H1 (cell line): ENCODE measurements around the gene RAP1GAP. TPM values are rescaled to one million over a fixed set of nuclear protein-coding genes. Genes with fewer than 3 reads are reported as not detected.

Source experiments
- CTCF ChIA-PET: fragments of 300-600 bp; sonication (Branson Sonifier 250); formaldehyde crosslinking; loops from one replicate; lab custom pipeline; 2021; ENCODE audit not compliant: partially characterized antibody; lab: Charles Lee
- POLR2A ChIA-PET: fragments of 300-600 bp; sonication (Branson Sonifier 250); formaldehyde crosslinking; loops from one replicate; lab custom pipeline; 2021; ENCODE audit warnings: inconsistent platforms; ENCODE audit not compliant: partially characterized antibody; lab: Charles Lee
- DNase-seq, 2 experiments: peaks; one replicate each; pipeline versions ENCODE4 v3.0.0 to v3.0.0-alpha.2; 2010 to 2022; ENCODE audit warnings: low spot score in 2 of 2, low read depth in 1 of 2, mixed read lengths in 1 of 2
- FAIRE-seq: peaks from 2 replicates; lab custom pipeline; 2011; peaks lifted over from hg19 to GRCh38; lab: Jason Lieb, UNC
- H2AFZ ChIP-seq: 2 replicates; pipeline ENCODE4 v1.8.1; 2012; ENCODE audit warnings: low read length, inconsistent platforms
- H2AK5ac ChIP-seq: 2 replicates; pipeline ENCODE4 v1.6.1; 2013; ENCODE audit warnings: low read depth, low read length
- H2BK120ac ChIP-seq: replicated peaks from 2 replicates; pipeline ENCODE3; 2013; ENCODE audit warnings: low read depth, low read length, inconsistent platforms
- H2BK12ac ChIP-seq: 2 replicates; pipeline ENCODE4 v1.6.1; 2013; ENCODE audit warnings: low read depth, low read length
- H2BK15ac ChIP-seq: 2 replicates; pipeline ENCODE4 v1.6.1; 2013; ENCODE audit warnings: low read length
- H2BK20ac ChIP-seq: 2 replicates; pipeline ENCODE4 v1.6.1; 2013; ENCODE audit warnings: low read length
- H2BK5ac ChIP-seq: 2 replicates; pipeline ENCODE4 v1.6.1; 2013; ENCODE audit warnings: low read depth, low read length
- H3K14ac ChIP-seq: 2 replicates; pipeline ENCODE4 v1.6.1; 2013; ENCODE audit warnings: inconsistent platforms; ENCODE audit not compliant: insufficient read length
- H3K18ac ChIP-seq: 2 replicates; pipeline ENCODE4 v1.6.1; 2013; ENCODE audit warnings: low read length; ENCODE audit errors: extremely low read depth
- H3K23ac ChIP-seq: 2 replicates; pipeline ENCODE4 v1.6.1; 2013; ENCODE audit warnings: inconsistent platforms; ENCODE audit not compliant: insufficient read length
- H3K23me2 ChIP-seq: 2 replicates; pipeline ENCODE4 v1.6.1; 2013; ENCODE audit warnings: low read depth, low read length
- H3K27ac ChIP-seq: 2 replicates; pipeline ENCODE4 v1.6.1; 2011; ENCODE audit warnings: low read depth, low read length, inconsistent platforms
- H3K27me3 ChIP-seq, 4 experiments: replicated peaks in 1 of 4; 1 replicate in 1 of 4; 2 replicates in 3 of 4; pipeline versions ENCODE4 v1.6.1 to v1.8.1; 2011 to 2013; ENCODE audit warnings: low read length in 3 of 4, mild to moderate bottlenecking in 3 of 4, inconsistent platforms in 2 of 4, mixed read lengths in 2 of 4, moderate library complexity in 1 of 4; ENCODE audit not compliant: control insufficient read depth in 3 of 4, insufficient read depth in 3 of 4; ENCODE audit errors: extremely low read depth in 1 of 4
- H3K36me3 ChIP-seq, 4 experiments: 2 replicates each; pipeline versions ENCODE4 v1.6.1 to v1.8.1; 2011 to 2013; ENCODE audit warnings: mild to moderate bottlenecking in 4 of 4, low read length in 3 of 4, moderate library complexity in 2 of 4, control low read depth in 1 of 4, inconsistent platforms in 1 of 4; ENCODE audit not compliant: insufficient read depth in 4 of 4, control insufficient read depth in 2 of 4
- H3K4ac ChIP-seq: replicated peaks from 2 replicates; pipeline ENCODE3; 2013; ENCODE audit warnings: low read length, low read depth, mixed read lengths, inconsistent platforms; ENCODE audit not compliant: insufficient read length
- H3K4me1 ChIP-seq, 4 experiments: replicated peaks in 1 of 4; 1 replicate in 1 of 4; 2 replicates in 3 of 4; pipeline versions ENCODE4 v1.6.1 to v1.8.1; 2011 to 2013; ENCODE audit warnings: low read length in 3 of 4, inconsistent platforms in 2 of 4, mixed read lengths in 1 of 4; ENCODE audit not compliant: insufficient read depth in 4 of 4, control insufficient read depth in 3 of 4
- H3K4me2 ChIP-seq, 2 experiments: 2 replicates each; pipeline versions ENCODE4 v1.6.1 to v1.8.1; 2011 to 2013; ENCODE audit warnings: low read depth in 2 of 2, low read length in 2 of 2, control low read depth in 1 of 2, inconsistent platforms in 1 of 2, mild to moderate bottlenecking in 1 of 2; ENCODE audit not compliant: insufficient read depth in 1 of 2
- H3K4me3 ChIP-seq, 4 experiments: fragments of 200-600, 300-600 bp in 1 of 4; sonication (generic), shearing (Covaris generic), sonication (Bioruptor Twin) in 1 of 4; 2 replicates each; pipeline versions ENCODE4 v1.5.1 to v1.8.1; 2011 to 2016; ENCODE audit warnings: low read length in 4 of 4, low read depth in 3 of 4, control low read depth in 2 of 4, inconsistent platforms in 2 of 4, mild to moderate bottlenecking in 2 of 4, mixed read lengths in 1 of 4, moderate library complexity in 1 of 4; ENCODE audit not compliant: insufficient read depth in 2 of 4; ENCODE audit errors: extremely low read depth in 1 of 4
- H3K56ac ChIP-seq: replicated peaks from 2 replicates; pipeline ENCODE3; 2013; ENCODE audit warnings: low read depth, mild to moderate bottlenecking, mixed read lengths, low read length, inconsistent platforms; ENCODE audit not compliant: insufficient read length
- H3K79me1 ChIP-seq: 2 replicates; pipeline ENCODE4 v1.6.1; 2013; ENCODE audit warnings: low read depth, low read length, control low read depth
- H3K79me2 ChIP-seq, 2 experiments: 2 replicates each; pipeline versions ENCODE4 v1.6.1 to v1.8.1; 2012 to 2013; ENCODE audit warnings: low read length in 2 of 2, mild to moderate bottlenecking in 2 of 2, inconsistent platforms in 1 of 2; ENCODE audit not compliant: insufficient read depth in 2 of 2, control insufficient read depth in 1 of 2
- H3K9ac ChIP-seq, 4 experiments: replicated peaks in 1 of 4; 1 replicate in 1 of 4; 2 replicates in 3 of 4; pipeline versions ENCODE4 v1.6.1 to v1.8.1; 2011 to 2013; ENCODE audit warnings: low read depth in 3 of 4, low read length in 3 of 4, control low read depth in 2 of 4, mild to moderate bottlenecking in 2 of 4, moderate library complexity in 2 of 4, inconsistent platforms in 1 of 4; ENCODE audit errors: extremely low read depth in 1 of 4
- H3K9me3 ChIP-seq, 2 experiments: 2 replicates each; pipeline versions ENCODE4 v1.6.1 to v1.8.1; 2012 to 2013; ENCODE audit warnings: mild to moderate bottlenecking in 2 of 2, moderate library complexity in 2 of 2, control low read depth in 1 of 2, inconsistent platforms in 1 of 2, low read depth in 1 of 2, low read length in 1 of 2, mixed read lengths in 1 of 2; ENCODE audit not compliant: insufficient read depth in 2 of 2
- H4K20me1 ChIP-seq, 2 experiments: replicated peaks in 1 of 2; 2 replicates each; pipeline versions ENCODE3 to v1.8.1; 2011 to 2013; ENCODE audit warnings: inconsistent platforms in 2 of 2, low read length in 2 of 2, mild to moderate bottlenecking in 1 of 2; ENCODE audit not compliant: insufficient read depth in 2 of 2, control insufficient read depth in 1 of 2
- H4K5ac ChIP-seq: 2 replicates; pipeline ENCODE4 v1.6.1; 2013; ENCODE audit warnings: low read length, low read depth, mixed read lengths, inconsistent platforms; ENCODE audit not compliant: insufficient read length
- H4K8ac ChIP-seq: 2 replicates; pipeline ENCODE4 v1.8.0; 2013; ENCODE audit warnings: mild to moderate bottlenecking, moderate library complexity, low read length, inconsistent platforms; ENCODE audit not compliant: insufficient read depth; ENCODE audit errors: extremely low read depth
- H4K91ac ChIP-seq: replicated peaks from 2 replicates; pipeline ENCODE3; 2013; ENCODE audit warnings: low read length, mixed read lengths, inconsistent platforms; ENCODE audit not compliant: insufficient read length
- CHD2 ChIP-seq: IDR thresholded peaks from 2 replicates; pipeline ENCODE4 v1.6.1; 2012; ENCODE audit warnings: low read length, improper control_type of control experiment
- CTBP2 ChIP-seq: IDR thresholded peaks from 2 replicates; pipeline ENCODE4 v1.7.0; 2011; ENCODE audit warnings: borderline replicate concordance, mild to moderate bottlenecking, moderate library complexity, mixed read lengths, low read length; ENCODE audit not compliant: insufficient read depth, insufficient read length
- KDM1A ChIP-seq: fragments of 200-600, 300-600 bp; sonication (generic); IDR thresholded peaks from 2 replicates; pipeline ENCODE4 v1.7.1; 2016; ENCODE audit warnings: mild to moderate bottlenecking, low read length, borderline replicate concordance
- NRF1 ChIP-seq: IDR thresholded peaks from 2 replicates; pipeline ENCODE4 v1.6.1; 2011; ENCODE audit warnings: mild to moderate bottlenecking, low read depth, low read length, improper control_type of control experiment
- YY1 ChIP-seq: IDR thresholded peaks from 2 replicates; pipeline ENCODE4 v1.6.1; 2011; ENCODE audit warnings: low read depth, mild to moderate bottlenecking, low read length
- WGBS, 2 experiments: shearing (Covaris generic) in 1 of 2; methylation state at CpG; one replicate each; pipeline versions ENCODE4 v1.1.6 to v1.1.7; 2013 to 2015; ENCODE audit warnings: low lambda C conversion rate in 2 of 2, mixed read lengths in 2 of 2, inconsistent platforms in 1 of 2, low coverage in 1 of 2, missing lambda C conversion rate in 1 of 2; ENCODE audit not compliant: insufficient replicate concordance in 2 of 2, insufficient coverage in 1 of 2, insufficient read length in 1 of 2; ENCODE audit errors: extremely low coverage in 1 of 2, missing lambda C conversion rate in 1 of 2; 5-methylcytosine and 5-hydroxymethylcytosine counted together
- polyA plus RNA-seq, 7 experiments: library from polyadenylated mRNA; depleted of rRNA in 3 of 7; stranded (reverse) in 5 of 7; unstranded in 2 of 7; fragments of >200 nt in 5 of 7; fragments of 200-250 nt in 2 of 7; gene quantifications; 1 replicate in 5 of 7; 2 replicates in 1 of 7; 4 replicates in 1 of 7; pipeline versions ENCODE4 v1.2.1 to v1.2.3, GENCODE V29; 2011 to 2013; ENCODE audit warnings: missing spikeins in 2 of 7, mixed read lengths in 2 of 7
- total RNA-seq: library from RNA; stranded (reverse); fragmentation: NEBNext Ultra II Directional; extraction: Animal tissue kit (Norgen Biotek cat#: 25700); gene quantifications from 2 replicates; pipeline ENCODE4 v1.2.1, GENCODE V29; 2021

The RAP1GAP gene
- total and polyA plus RNA-seq, 2 of the 8 experiments (the other 6 are each of a cell fraction or from before 2014, with no cell fraction given): 8.4 TPM

DNA sequence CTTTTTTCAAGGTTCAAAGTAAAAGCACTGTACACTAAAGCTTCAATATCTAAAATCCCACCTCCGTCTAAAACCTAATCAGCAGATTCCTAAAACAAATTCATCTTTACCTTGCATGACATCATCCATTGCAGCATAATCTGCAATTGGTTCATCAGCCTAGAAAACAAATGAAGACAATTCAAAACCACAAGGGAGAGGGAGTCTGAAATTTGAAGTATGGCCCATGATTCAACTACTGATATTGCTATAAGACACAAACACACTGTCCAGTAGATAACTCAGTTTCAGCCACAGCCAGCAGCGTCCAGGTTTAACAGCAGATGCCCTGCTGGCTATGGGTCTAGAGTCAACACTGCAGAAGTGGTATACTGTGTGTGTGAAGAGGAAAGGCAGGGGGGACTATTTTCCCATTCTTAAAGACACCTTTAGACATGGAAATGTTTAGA lies 17.9 kb upstream of the RAP1GAP start:
- H2BK5ac ChIP-seq: no peak overlapping the region
- no peak for FAIRE-seq

More for the DNA sequence above, 17.9 kb upstream of the RAP1GAP start:
- H3K23ac ChIP-seq: no peak overlapping the region
- no peak overlapping the region for H2BK20ac ChIP-seq
- no peak overlapping the region for H4K5ac ChIP-seq
- no peak overlapping the region for H2AK5ac ChIP-seq
- peaks cover 0 to 4% of the 10 kb centered on the region in 2 experiments for H4K20me1 ChIP-seq
- no peak overlapping the region for H3K27ac ChIP-seq
- H3K56ac ChIP-seq: no peak overlapping the region
- no peaks in the 10 kb centered on the region for H3K9me3 ChIP-seq
- no peaks in the 10 kb centered on the region for H3K27me3 ChIP-seq
- no peak overlapping the region for H2BK15ac ChIP-seq
- no peaks in the 10 kb centered on the region for H3K23me2 ChIP-seq
- no peak for DNase-seq
- no peak overlapping the region for H3K9ac ChIP-seq
- peaks cover 0 to 6% (median 0%) of the 10 kb centered on the region in 4 experiments; a peak in 1 of 7 replicates for H3K4me1 ChIP-seq
- CTCF ChIA-PET: no interaction called here
- H3K4ac ChIP-seq: no peak overlapping the region
- no peaks in the 10 kb centered on the region; the same call in 1 of the 2 replicates for H3K79me1 ChIP-seq
- H3K14ac ChIP-seq: no peak overlapping the region
- H3K79me2 ChIP-seq: no peaks in the 10 kb centered on the region
- no peak overlapping the region for H3K4me3 ChIP-seq
- POLR2A ChIA-PET: no interaction called here
- no peak overlapping the region for H2BK12ac ChIP-seq
- no peak overlapping the region for H3K18ac ChIP-seq
- H3K4me2 ChIP-seq: no peak overlapping the region
- H2AFZ ChIP-seq: no peak overlapping the region
- peaks cover 3 to 31% (median 25%) of the 10 kb centered on the region in 4 experiments for H3K36me3 ChIP-seq
- TF ChIP-seq CHD2: no peak
- no peak for TF ChIP-seq NRF1
- no peak for TF ChIP-seq KDM1A
- TF ChIP-seq YY1: no peak
- no peak for TF ChIP-seq CTBP2
- TF ChIP-seq, all 59 proteins: peak for 0
- H2BK120ac ChIP-seq: no peak overlapping the region
- no peak overlapping the region for H4K91ac ChIP-seq
- WGBS, 2 experiments: 87 to 100% methylated on average over 1 to 2 of the region's 2 CpGs
- no peak overlapping the region for H4K8ac ChIP-seq
